A673 (cell line): ENCODE results near the gene CHFR.

ENCODE experiments used
- CTCF ChIP-seq: fragments of 300-800, 200-600 bp; sonication (generic); conservative IDR thresholded peaks from 2 replicates; pipeline ENCODE4 v1.5.1; 2017; ENCODE audit warnings: low read depth, mild to moderate bottlenecking, antibody characterized with exemption, low read length, moderate library complexity, mixed read lengths
- EZH2 ChIP-seq: fragments of 200-600 bp; sonication (generic); IDR thresholded peaks from 2 replicates; pipeline ENCODE4 v1.6.1; 2017; ENCODE audit warnings: borderline replicate concordance, low read depth, mild to moderate bottlenecking, mixed read lengths, antibody characterized with exemption, low read length; ENCODE audit not compliant: poor library complexity, severe bottlenecking

- TF ChIP-seq CTCF (no peak), EZH2 (no peak)
These were observed 35.3 kb upstream of the CHFR start for GRCh38 chr12:132922676-132923075.
